ENCODE measurements around the gene HOXD10. TPM values are rescaled to one million over a fixed set of nuclear protein-coding genes. Genes with fewer than 3 reads are reported as not detected.

The HOXD10 gene
- total RNA-seq, 2 experiments from 2014 or later: not detected

GRCh38 chr2:176079831-176080539 lies 36.6 kb upstream of the HOXD10 start:
- Histone ChIP-seq H3K27me3 (ENCODE audit: control insufficient read depth in 1 of 2, insufficient read depth in 2 of 2, low read length in 2 of 2) (peaks cover 85 to 92% of the 10 kb centered on the region in 2 experiments), H3K36me3 (ENCODE audit: insufficient read depth, low read length) (no peaks in the 10 kb centered on the region), H3K4me3 (ENCODE audit: low read length) (no peak overlapping the region), H3K9me3 (ENCODE audit: control insufficient read depth in 1 of 2, insufficient read depth in 1 of 2, low read length in 2 of 2) (peaks cover 63 to 83% of the 10 kb centered on the region in 2 experiments), H3K27ac (ENCODE audit: low read depth in 1 of 2, low read length in 2 of 2) (no peak overlapping the region), H3K4me1 (ENCODE audit: insufficient read depth, low read length) (peaks cover 30% of the 10 kb centered on the region)
- ATAC-seq (ENCODE audit: poor library complexity): no peak
- Mint-ChIP-seq H3K4me1 (ENCODE audit: low read depth) (peaks cover 29% of the 10 kb centered on the region), H3K27me3 (peaks cover 86% of the 10 kb centered on the region), H3K36me3 (ENCODE audit: low read depth) (peaks cover 49% of the 10 kb centered on the region), H3K9me3 (peaks cover 19% of the 10 kb centered on the region), H3K27ac (peak overlapping the region; percentile 83), H3K4me3 (peak overlapping the region; percentile 73)
- ChIA-PET POLR2A (no interaction called here), CTCF (no interaction called here)
- TF ChIP-seq, protein P1, sequence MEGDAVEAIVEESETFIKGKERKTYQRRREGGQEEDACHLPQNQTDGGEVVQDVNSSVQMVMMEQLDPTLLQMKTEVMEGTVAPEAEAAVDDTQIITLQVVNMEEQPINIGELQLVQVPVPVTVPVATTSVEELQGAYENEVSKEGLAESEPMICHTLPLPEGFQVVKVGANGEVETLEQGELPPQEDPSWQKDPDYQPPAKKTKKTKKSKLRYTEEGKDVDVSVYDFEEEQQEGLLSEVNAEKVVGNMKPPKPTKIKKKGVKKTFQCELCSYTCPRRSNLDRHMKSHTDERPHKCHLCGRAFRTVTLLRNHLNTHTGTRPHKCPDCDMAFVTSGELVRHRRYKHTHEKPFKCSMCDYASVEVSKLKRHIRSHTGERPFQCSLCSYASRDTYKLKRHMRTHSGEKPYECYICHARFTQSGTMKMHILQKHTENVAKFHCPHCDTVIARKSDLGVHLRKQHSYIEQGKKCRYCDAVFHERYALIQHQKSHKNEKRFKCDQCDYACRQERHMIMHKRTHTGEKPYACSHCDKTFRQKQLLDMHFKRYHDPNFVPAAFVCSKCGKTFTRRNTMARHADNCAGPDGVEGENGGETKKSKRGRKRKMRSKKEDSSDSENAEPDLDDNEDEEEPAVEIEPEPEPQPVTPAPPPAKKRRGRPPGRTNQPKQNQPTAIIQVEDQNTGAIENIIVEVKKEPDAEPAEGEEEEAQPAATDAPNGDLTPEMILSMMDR (IDR thresholded peaks at IDR 0.05): no peak
- intact Hi-C loops (cut with DNase I, micrococcal nuclease): loop anchor here (5.0 to 10.0 kb wide), 4 partner anchors 32 to 1745 kb away; partner anchors contain the start of genes HOXD10 (in 1 of the 2) and SP9 (in 1 of the 2)
- peak in 2 of 14 experiments; percentile 16 to 41 for DNase-seq

GRCh38 chr2:176080540-176081375 lies 35.8 kb upstream of the HOXD10 start:
- no peaks in the 10 kb centered on the region for H3K36me3 ChIP-seq (ENCODE audit: insufficient read depth, low read length)
- peaks cover 56% of the 10 kb centered on the region for H3K36me3 Mint-ChIP-seq (ENCODE audit: low read depth)
- peaks cover 85 to 92% of the 10 kb centered on the region in 2 experiments for H3K27me3 ChIP-seq (ENCODE audit: control insufficient read depth in 1 of 2, insufficient read depth in 2 of 2, low read length in 2 of 2)
- H3K27ac Mint-ChIP-seq: peak overlapping the region; percentile 75
- DNase-seq (peak in 1 of 14 experiments; percentile 41), ATAC-seq (ENCODE audit: poor library complexity) (no peak)
- TF ChIP-seq, protein P1 (IDR thresholded peaks at IDR 0.05): no peak
- POLR2A ChIA-PET: no interaction called here
- peak overlapping the region; percentile 60 for H3K4me3 Mint-ChIP-seq
- H3K4me1 ChIP-seq (ENCODE audit: insufficient read depth, low read length): peaks cover 30% of the 10 kb centered on the region
- peaks cover 86% of the 10 kb centered on the region for H3K27me3 Mint-ChIP-seq
- H3K9me3 ChIP-seq (ENCODE audit: control insufficient read depth in 1 of 2, insufficient read depth in 1 of 2, low read length in 2 of 2): peaks cover 71 to 77% of the 10 kb centered on the region in 2 experiments
- no peak overlapping the region for H3K4me3 ChIP-seq (ENCODE audit: low read length)
- H3K27ac ChIP-seq (ENCODE audit: low read depth in 1 of 2, low read length in 2 of 2): no peak overlapping the region
- peaks cover 16% of the 10 kb centered on the region for H3K9me3 Mint-ChIP-seq
- CTCF ChIA-PET: no interaction called here
- peaks cover 29% of the 10 kb centered on the region for H3K4me1 Mint-ChIP-seq (ENCODE audit: low read depth)
- intact Hi-C loops (cut with DNase I, micrococcal nuclease): loop anchor here (5.0 to 10.0 kb wide), 3 partner anchors 37 to 1746 kb away; partner anchors contain the start of genes HOXD10 (in 1 of the 2) and SP9 (in 1 of the 2)

DNA sequence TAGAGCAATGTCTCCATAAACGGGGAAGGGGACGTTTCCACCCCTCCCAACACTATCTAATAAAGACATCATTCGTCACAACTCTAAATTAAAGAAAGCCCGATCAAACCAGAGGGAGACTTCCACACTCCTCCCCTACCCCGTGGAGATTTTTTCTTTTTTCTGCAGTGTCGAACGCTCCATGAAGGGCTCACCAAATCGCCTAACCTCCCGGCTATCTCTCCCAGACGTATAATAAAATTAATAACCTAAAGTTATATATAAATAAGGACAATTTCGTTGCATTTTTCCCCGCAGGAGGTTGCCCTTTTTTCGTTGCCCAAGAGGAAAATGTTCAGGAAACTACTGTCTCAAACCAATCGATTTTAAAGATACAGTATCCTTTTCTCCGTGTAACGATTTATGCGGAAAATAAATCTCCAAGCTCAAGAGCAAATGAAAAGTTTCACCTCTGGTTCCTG lies 35.2 kb upstream of the HOXD10 start:
- peaks cover 85 to 92% of the 10 kb centered on the region in 2 experiments for H3K27me3 ChIP-seq (ENCODE audit: control insufficient read depth in 1 of 2, insufficient read depth in 2 of 2, low read length in 2 of 2)

More for the DNA sequence above, 35.2 kb upstream of the HOXD10 start:
- H3K4me1 ChIP-seq (ENCODE audit: insufficient read depth, low read length): peaks cover 36% of the 10 kb centered on the region
- H3K27ac ChIP-seq (ENCODE audit: low read depth in 1 of 2, low read length in 2 of 2): no peak overlapping the region
- ATAC-seq (ENCODE audit: poor library complexity): no peak
- intact Hi-C loops (cut with DNase I, micrococcal nuclease): loop anchor here (5.0 to 10.0 kb wide), 3 partner anchors 36 to 1747 kb away; partner anchors contain the start of genes HOXD10 (in 1 of the 2) and SP9 (in 1 of the 2)
- H3K9me3 ChIP-seq (ENCODE audit: control insufficient read depth in 1 of 2, insufficient read depth in 1 of 2, low read length in 2 of 2): peaks cover 71 to 77% of the 10 kb centered on the region in 2 experiments
- TF ChIP-seq, protein P1 (IDR thresholded peaks at IDR 0.05): no peak
- H3K27ac Mint-ChIP-seq: peak overlapping the region; percentile 75
- peaks cover 16% of the 10 kb centered on the region for H3K9me3 Mint-ChIP-seq
- peaks cover 30% of the 10 kb centered on the region for H3K4me1 Mint-ChIP-seq (ENCODE audit: low read depth)
- peak overlapping the region; percentile 63 for H3K4me3 Mint-ChIP-seq
- H3K36me3 Mint-ChIP-seq (ENCODE audit: low read depth): peaks cover 58% of the 10 kb centered on the region
- DNase-seq: no peak
- no peak overlapping the region for H3K4me3 ChIP-seq (ENCODE audit: low read length)
- peaks cover 86% of the 10 kb centered on the region for H3K27me3 Mint-ChIP-seq
- CTCF ChIA-PET: no interaction called here
- POLR2A ChIA-PET: interaction anchor here (2.0 kb wide), 1 partner anchor 8 kb away, joined by 5 read pairs; no protein-coding TSS in a partner anchor
- H3K36me3 ChIP-seq (ENCODE audit: insufficient read depth, low read length): no peaks in the 10 kb centered on the region
